KMS-11 (cell line): ENCODE results near the gene NUDT14.

ENCODE experiments used
- H2AFZ ChIP-seq: fragments of 200-600 bp; sonication (generic); 2 replicates; pipeline ENCODE4 v1.6.1; 2016; ENCODE audit warnings: antibody characterized with exemption, mixed run types, low read depth
- H3K27ac ChIP-seq: fragments of 200-600 bp; sonication (generic); 2 replicates; pipeline ENCODE4 v1.6.1; 2016; ENCODE audit warnings: mild to moderate bottlenecking, mixed run types
- H3K27me3 ChIP-seq: fragments of 200-600 bp; sonication (generic); 2 replicates; pipeline ENCODE4 v1.6.1; 2017; ENCODE audit warnings: mild to moderate bottlenecking, low read depth, mixed run types, moderate library complexity; ENCODE audit not compliant: insufficient read depth
- H3K36me3 ChIP-seq: fragments of 200-600 bp; sonication (generic); 2 replicates; pipeline ENCODE4 v1.6.1; 2017; ENCODE audit warnings: mild to moderate bottlenecking, mixed run types; ENCODE audit not compliant: insufficient read depth
- H3K4me1 ChIP-seq: fragments of 200-600 bp; sonication (generic); 2 replicates; pipeline ENCODE4 v1.6.1; 2016; ENCODE audit warnings: mild to moderate bottlenecking, low read depth, mixed run types; ENCODE audit not compliant: poor library complexity, severe bottlenecking
- H3K4me2 ChIP-seq: fragments of 200-600 bp; sonication (generic); 2 replicates; pipeline ENCODE4 v1.7.0; 2016; ENCODE audit warnings: mild to moderate bottlenecking, mixed run types
- H3K4me3 ChIP-seq: fragments of 200-600 bp; sonication (generic); IDR thresholded peaks from 2 replicates; pipeline ENCODE4 v1.6.1; 2017; ENCODE audit warnings: low read depth, low read length, mixed read lengths; ENCODE audit not compliant: insufficient read depth
- H3K79me2 ChIP-seq: fragments of 200-600 bp; sonication (generic); 2 replicates; pipeline ENCODE4 v1.6.1; 2016; ENCODE audit warnings: low read depth, mixed run types; ENCODE audit not compliant: insufficient read depth
- H3K9ac ChIP-seq: fragments of 200-600 bp; sonication (generic); 2 replicates; pipeline ENCODE4 v1.6.1; 2016; ENCODE audit warnings: mild to moderate bottlenecking, mixed run types
- H4K20me1 ChIP-seq: fragments of 200-600 bp; sonication (generic); 2 replicates; pipeline ENCODE4 v1.6.1; 2016; ENCODE audit warnings: mild to moderate bottlenecking, mixed run types; ENCODE audit not compliant: insufficient read depth
- TF ChIP-seq, protein P1 (sequence below): fragments of 200-600 bp; sonication (generic); conservative IDR thresholded peaks from 2 replicates; pipeline ENCODE4 v1.6.1; 2017; ENCODE audit warnings: low read depth, mild to moderate bottlenecking, antibody characterized with exemption, low read length, moderate library complexity, mixed read lengths

Gene NUDT14

DNA sequence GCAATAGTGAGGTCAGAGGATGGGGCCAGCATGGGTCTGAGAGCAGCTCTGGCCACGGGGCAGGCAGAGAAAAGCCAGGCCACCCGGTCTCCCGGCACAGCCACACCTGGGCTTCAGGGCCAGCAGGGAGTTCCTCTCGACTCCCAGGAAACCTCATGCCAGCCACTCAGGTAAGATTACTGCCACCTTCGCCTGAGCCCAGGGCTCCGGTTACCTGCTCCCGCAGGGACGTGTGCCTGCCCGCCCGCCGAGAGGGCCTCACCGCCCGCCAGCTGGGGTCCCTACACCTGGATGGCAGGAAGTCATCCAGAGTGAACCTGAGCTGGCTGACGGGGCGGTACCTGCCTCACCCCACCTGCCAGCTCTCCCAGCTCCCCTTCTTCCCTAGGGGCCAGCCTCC lies 19.8 kb downstream of the NUDT14 start:
- Histone ChIP-seq H3K4me1 (peaks cover 11% of the 10 kb centered on the region), H3K27ac (no peak overlapping the region), H3K4me2 (no peak overlapping the region), H3K9ac (no peak overlapping the region), H3K79me2 (no peaks in the 10 kb centered on the region), H3K36me3 (no peaks in the 10 kb centered on the region), H3K27me3 (no peaks in the 10 kb centered on the region), H3K4me3 (no peak overlapping the region), H2AFZ (no peak overlapping the region), H4K20me1 (no peaks in the 10 kb centered on the region)
- TF ChIP-seq, protein P1, sequence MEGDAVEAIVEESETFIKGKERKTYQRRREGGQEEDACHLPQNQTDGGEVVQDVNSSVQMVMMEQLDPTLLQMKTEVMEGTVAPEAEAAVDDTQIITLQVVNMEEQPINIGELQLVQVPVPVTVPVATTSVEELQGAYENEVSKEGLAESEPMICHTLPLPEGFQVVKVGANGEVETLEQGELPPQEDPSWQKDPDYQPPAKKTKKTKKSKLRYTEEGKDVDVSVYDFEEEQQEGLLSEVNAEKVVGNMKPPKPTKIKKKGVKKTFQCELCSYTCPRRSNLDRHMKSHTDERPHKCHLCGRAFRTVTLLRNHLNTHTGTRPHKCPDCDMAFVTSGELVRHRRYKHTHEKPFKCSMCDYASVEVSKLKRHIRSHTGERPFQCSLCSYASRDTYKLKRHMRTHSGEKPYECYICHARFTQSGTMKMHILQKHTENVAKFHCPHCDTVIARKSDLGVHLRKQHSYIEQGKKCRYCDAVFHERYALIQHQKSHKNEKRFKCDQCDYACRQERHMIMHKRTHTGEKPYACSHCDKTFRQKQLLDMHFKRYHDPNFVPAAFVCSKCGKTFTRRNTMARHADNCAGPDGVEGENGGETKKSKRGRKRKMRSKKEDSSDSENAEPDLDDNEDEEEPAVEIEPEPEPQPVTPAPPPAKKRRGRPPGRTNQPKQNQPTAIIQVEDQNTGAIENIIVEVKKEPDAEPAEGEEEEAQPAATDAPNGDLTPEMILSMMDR, result no peak

DNA sequence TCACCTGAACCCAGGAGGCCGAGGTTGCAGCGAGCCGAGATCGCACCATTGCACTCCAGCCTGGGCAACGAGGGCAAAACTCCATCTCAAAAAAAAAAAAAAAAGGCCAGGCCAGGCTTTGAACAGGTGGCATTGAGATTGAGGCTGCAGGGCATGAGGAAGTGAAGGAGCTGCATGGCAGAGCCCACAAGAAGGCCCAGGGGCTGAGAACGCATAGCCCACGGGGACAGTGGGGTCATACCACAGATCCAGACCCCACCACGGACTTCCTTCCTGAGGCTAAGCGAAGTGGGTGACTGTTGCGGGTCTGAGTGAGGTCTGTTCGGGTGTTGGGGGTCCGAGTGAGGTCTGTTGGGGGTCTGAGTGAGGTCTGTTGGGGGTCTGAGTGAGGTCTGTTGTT lies 20.3 kb downstream of the NUDT14 start:
- Histone ChIP-seq H4K20me1 (no peaks in the 10 kb centered on the region), H3K27me3 (no peaks in the 10 kb centered on the region), H2AFZ (no peak overlapping the region), H3K36me3 (no peaks in the 10 kb centered on the region), H3K4me2 (no peak overlapping the region), H3K27ac (no peak overlapping the region), H3K4me1 (peaks cover 10% of the 10 kb centered on the region), H3K4me3 (no peak overlapping the region), H3K79me2 (no peaks in the 10 kb centered on the region), H3K9ac (no peak overlapping the region)
- TF ChIP-seq, protein P1, result no peak

DNA sequence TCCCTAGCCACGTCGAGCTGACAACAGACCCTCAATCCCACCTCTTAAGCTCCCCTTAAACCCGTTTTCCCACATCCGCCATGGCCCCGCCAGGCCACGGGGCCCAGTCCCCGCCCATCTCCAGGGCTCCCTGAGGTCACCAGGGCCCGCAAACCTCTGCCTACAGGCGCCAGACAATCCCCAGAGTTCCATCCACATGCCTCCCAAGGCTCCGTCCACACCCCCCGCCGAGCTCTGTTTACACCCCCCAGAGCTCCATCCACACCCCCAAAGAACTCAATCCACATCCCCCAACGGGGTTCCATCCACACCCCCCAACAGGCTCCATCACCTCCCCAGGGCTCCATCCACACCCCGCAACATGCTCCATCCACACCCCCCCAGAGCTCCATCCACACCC lies 21.8 kb downstream of the NUDT14 start:
- Histone ChIP-seq H3K4me3 (no peak overlapping the region), H3K27me3 (no peaks in the 10 kb centered on the region), H4K20me1 (no peaks in the 10 kb centered on the region), H3K79me2 (no peaks in the 10 kb centered on the region), H3K4me1 (no peaks in the 10 kb centered on the region), H3K27ac (no peak overlapping the region), H3K4me2 (no peak overlapping the region), H2AFZ (no peak overlapping the region), H3K9ac (no peak overlapping the region), H3K36me3 (no peaks in the 10 kb centered on the region)
- TF ChIP-seq, protein P1, result no peak

DNA sequence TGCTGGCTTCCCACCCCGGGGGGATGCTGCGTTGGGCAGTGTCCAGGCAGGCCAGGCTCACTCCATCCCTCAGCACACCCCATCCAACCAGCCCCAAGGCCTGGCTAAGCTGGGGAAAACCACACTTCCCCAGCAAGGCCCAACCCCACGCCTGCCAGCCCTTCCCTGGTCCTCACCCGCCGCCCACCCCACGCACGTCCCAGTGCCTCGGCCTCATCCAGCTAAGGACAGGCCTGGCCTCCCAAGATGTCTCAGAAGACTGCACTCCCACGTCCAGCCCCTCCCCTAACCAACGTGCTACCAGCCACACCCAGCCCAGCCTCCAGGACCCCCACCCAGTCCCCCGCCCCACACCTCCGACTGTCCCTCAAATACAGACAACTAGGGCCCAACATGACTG lies 22.3 kb downstream of the NUDT14 start:
- Histone ChIP-seq H3K27ac (no peak overlapping the region), H3K9ac (no peak overlapping the region), H3K79me2 (no peaks in the 10 kb centered on the region), H3K36me3 (no peaks in the 10 kb centered on the region), H4K20me1 (no peaks in the 10 kb centered on the region), H2AFZ (no peak overlapping the region), H3K4me2 (no peak overlapping the region), H3K27me3 (no peaks in the 10 kb centered on the region), H3K4me3 (no peak overlapping the region), H3K4me1 (no peaks in the 10 kb centered on the region)
- TF ChIP-seq, protein P1, result no peak
